Activated CD4-positive, alpha-beta T cell treated with anti-CD3 and anti-CD28 coated beads for 4 hours (primary cell): ENCODE data around the gene THAP2.

Experiments used
- DNase-seq, 2 donors: peaks; one replicate each; pipeline ENCODE4 v3.0.0-alpha.2; 2020

THAP2 gene

DNA sequence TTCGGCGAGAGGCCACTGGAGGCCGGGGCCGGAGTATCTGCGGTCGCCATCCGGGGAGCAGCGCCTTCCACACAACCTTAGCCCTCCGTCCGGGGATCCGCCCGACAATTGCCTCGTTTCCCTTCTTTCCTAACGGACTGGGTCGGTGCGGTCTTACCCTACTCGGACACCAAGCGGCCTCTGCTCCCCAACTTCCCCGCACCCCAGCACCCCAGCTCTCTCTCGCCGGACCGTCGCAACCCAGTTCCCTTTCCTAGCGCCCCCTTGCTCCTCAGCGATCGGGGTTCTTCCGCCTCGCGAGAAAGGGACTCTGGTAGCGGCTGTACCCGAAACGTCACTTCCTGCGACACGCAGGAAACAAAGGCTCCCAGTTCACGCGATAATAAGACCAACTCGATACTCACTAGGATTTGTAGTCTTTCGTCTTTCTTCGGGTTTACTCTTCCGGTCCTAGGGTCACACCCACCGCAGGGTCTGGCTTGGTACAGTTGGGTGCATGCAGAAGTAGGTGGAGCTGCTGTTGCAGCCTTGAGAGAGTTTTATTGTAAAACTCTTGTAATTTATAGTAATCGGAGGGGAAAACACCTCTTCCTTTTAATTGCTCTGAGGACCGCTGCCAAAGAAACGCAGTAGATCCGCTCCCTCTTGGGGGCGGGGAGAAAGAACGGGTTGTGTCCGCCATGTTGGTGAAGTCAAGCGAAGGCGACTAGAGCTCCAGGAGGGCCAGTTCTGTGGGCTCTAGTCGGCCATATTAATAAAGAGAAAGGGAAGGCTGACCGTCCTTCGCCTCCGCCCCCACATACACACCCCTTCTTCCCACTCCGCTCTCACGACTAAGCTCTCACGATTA, at the start of gene THAP2, which contains the start of gene ZFC3H1:
THAP2 (plus strand) TSS at position 741 of the 850 bp plus-strand sequence. CDS start 209 bp downstream, outside the sequence.
ZFC3H1 (minus strand) TSS at position 288 of the 850 bp plus-strand sequence; CDS start at position 50, 238 bp downstream.
- peak; percentile 86 to 90 for DNase-seq

DNA sequence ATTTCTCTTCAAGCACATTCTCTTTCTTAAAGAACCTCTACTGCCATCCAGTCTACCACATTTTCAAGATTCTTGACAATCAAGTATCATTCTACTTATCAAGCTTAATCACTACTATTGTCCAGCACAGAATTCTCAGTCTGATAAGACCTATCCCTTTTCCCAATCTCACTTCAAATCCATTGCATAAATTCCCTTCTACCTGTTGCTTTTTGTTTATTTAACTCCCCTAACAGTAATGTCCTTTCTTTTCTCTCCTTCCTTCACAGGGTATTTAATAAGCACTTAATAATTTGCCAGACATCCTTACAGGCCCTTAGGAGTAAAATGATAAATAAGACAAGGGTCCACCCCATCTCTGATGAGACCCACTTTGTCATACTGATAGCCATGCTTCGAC, 42.2 kb upstream of the THAP2 start:
- DNase-seq: no peak

DNA sequence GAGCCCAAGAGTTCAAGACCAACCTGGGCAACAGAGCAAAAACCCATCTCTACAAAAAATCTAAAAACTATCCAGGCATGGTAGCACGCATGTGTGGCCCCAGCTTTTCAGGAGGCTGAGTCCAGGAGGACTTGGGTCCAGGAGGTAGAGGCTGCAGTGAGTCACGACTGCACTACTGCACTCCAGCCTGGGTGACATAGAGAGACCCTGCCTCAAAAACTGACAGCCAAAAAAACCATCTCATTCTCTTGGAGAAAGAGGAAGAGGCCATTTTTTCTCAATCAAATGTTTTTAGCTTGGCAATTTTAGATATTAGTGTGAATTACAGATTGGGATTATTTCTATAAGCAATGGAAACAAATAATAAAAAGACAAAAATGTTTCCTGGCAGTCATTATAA, 38.6 kb upstream of the THAP2 start:
- no peak for DNase-seq

DNA sequence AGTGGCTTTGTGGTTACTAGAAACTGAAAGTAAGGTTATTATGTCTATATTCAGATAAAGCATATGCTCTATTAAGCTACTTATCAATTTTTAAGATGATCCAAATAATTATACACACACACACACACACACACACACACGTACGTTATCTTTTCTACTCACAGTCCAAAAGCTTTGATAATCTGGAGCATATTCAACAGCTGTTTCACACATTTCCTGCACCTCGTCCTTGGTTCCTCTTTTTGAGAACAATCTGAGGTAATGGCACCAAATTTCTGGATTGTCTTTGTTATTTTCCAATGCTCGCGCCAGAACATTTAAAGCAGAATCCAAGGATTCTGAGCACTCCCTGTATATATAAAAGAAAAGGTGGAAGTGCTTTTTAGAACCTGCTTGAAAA, 38.0 kb upstream of the THAP2 start:
- no peak for DNase-seq

DNA sequence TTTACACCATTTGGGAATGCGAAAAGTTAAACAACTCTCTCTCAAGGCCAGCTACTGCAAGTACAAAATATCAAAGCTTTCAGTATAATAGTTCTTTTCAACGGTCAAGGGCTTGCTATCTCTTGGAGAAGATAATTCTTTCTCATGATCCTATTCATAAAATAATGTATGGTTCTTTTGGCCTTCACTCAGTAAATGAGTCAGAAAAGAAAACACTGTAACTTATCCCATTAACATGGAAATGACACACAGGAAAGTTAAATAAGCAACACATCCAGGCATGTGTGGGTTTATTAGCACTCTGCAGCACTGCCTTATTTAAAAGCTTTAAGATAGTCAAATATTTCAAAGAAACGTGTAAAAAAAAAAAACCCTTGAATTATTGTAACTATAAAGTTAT, 37.3 kb upstream of the THAP2 start:
- no peak for DNase-seq

DNA sequence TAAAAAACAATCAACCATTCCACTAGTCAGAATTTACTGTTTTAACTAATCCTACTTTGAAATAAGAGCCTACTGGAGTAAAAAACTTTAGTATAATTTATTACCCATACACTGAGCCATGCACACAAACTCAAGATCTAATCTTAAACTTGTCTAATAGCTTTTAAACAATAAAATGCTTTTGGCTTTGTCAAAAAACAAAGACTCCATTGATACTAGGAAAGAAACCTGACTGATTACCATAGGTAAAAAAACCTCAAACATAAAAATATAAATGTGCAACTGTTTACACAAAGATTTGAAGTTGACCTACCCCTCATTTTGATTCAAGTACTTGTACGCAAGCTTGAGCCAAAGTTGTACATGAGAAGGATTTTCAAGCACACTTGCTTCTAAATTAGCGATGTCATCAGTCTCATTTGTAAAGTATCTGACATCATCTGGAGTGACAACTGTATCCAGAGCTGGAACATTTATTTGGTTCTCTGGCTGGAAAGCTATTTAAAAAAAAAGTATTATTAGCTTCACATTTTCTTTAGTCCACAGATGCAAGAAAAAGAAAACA, 36.6 kb upstream of the THAP2 start:
- DNase-seq: no peak

DNA sequence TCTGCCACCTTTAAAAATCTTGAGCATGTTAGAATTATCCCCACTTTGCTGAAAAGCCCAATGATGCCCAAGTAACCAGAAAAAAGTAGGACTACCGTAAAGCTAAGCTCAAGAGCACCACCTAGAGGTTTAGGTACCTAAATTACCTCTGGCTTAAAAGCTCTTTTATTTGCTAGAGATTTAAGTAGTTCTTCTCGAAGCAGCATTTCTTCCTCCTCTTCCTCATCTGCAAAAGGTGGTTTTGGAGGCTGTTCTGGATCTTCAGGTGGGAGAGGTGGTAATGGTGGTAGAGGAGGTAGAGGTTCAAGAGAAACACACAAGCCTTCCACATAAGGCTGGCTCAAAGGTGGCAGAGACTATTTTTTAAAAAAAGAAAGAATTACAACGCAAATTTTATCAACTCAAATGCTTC, 27.4 kb upstream of the THAP2 start:
- DNase-seq: peak in 1 of 2 donors; percentile 18

DNA sequence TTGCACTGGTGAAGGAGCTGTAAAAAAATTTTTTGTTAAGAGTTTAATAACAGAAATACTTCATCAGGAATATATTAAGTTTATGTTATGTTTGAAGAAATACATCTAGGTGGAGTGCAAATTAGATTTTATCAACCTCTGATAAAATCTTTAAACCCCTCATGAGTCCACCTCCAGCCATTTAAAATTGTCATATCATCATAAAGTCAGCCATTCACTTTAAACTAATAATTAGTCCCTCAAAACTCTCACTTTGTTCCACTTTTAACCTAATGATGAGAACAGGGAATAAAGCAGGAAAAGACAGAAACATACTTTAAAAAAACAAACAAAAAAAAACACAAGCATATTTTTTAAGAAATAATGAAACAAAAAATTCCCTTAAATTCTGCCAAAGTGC, 25.6 kb upstream of the THAP2 start:
- DNase-seq: no peak

DNA sequence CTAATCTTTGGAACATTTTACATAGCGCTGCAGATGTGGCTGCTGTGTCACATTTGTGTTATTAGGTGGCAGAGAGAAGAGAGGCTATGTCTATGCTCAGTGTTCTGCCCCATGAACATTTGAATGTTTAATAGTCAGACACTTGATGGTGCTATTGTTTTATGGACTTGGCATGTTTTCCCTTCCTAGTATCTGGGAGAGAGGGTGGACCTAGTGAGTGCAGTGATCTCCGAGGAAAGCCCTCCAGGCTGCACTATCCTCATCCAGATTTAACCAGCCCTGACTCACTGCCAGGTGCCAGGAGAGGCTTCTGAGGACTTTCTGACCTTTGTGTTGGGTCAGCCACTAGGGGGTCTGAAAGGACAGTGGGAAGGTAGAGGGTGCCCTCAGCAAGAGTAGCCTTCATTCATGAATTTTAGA, 24.8 kb upstream of the THAP2 start:
- DNase-seq: no peak

DNA sequence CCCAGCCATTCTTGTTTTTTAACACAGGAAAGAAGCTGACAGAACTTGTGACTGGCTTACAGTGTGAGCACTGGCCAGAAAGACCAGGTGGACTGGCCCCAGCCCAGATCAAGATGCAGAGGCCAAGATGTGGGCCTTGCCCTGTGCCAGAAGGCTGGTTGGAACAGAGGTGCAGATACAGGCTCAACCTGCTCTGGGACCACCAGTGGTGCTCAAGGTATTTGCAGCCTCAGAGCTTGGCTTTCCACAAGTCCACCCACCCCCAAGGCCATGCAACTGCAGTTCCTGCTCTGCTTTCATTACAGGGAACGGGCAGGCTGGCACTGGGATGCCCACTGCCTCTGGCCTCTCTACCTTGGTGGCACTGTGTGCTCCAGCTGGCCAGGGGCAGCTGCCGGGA, 23.8 kb upstream of the THAP2 start:
- DNase-seq: no peak

DNA sequence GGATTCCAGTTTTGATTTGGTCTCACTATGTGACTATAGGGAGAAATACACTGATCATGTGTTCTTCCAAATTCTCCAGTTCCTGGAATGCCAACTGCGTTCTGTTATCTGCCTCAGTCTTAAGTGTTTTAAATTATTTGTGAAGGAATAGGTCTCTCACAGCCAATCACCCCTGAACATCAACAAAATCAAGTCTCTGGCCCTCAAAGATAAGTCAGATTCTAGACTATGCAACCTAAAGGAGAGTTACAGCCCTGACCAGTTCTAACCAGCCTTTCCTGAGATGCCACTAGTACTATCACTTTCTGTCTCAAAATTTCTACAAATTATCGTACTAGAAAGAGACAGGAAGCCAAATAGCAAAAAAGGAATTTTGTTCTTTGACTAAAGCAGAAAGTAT, 22.7 kb upstream of the THAP2 start:
- DNase-seq: no peak

DNA sequence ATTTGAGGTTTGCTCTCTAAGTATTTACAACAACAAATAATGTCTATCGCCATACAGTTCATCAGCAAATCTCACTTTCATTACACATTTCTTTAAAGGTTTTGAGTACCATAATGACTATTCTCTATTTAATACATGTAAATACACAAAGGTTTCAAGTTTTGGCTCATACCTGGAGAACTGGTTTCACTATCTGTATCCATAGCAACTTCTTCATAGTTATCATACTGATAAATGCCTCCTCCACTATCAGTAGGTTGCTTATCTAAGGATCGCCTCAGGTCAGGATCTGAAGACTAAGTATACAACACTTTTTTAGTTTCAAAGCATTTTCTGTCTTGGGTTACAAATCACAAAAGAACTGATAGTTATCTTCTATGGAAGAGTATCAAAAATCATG, 21.8 kb upstream of the THAP2 start:
- no peak for DNase-seq

DNA sequence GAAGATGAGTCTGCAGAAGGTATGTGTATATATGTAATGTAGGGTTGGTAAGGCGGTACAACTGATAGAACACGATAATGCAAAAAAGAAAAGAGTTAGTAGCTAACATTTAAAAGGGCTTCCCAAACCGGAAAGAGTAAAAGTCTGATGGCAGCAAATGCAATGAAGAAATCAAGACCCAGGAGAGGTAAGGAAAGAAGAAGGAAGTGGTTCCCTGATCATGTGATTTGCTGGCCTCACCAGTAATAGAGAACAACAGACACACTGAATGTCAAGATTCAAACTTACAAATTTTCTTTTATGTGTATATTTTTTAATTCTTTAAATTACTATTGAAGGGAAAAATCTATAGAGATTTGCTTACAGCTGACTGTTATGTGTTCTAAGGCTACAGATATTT, 18.8 kb upstream of the THAP2 start:
- no peak for DNase-seq

DNA sequence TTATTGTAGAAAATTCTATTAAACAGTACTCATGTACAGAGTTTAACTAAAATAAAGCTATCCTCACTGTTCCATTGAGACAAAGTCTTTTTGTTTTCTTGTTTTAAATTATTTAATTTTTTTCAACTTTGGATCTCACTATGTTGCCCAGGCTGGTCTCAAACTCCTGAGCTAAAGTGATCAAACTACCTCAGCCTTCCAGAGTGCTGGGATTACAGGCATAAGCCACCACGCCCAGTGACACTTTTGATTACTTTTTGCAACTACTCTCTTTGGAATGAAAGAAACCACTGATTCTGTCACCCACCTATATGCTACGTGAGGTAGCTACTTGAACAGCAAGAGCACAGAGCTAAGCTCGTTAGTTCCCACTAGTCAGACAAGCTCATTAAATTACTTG, 17.6 kb upstream of the THAP2 start:
- DNase-seq: no peak

DNA sequence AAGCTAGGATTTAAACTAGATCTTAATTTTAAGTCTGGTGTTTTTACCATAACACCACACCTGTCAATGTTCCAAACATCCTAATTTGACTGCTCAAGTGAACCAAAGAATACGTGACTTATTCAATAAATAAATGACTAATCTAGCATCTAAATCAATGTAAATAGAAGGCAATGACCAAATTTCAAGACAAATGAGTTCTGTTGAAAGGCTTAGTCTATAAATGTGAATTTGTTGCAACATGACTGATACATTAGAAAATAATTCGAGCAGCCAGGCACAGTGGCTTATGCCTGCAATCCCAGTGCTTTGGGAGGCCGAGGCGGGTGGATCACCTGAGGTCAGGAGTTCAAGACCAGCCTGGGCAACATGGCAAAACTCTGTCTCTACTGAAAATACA, 15.6 kb upstream of the THAP2 start:
- no peak for DNase-seq

DNA sequence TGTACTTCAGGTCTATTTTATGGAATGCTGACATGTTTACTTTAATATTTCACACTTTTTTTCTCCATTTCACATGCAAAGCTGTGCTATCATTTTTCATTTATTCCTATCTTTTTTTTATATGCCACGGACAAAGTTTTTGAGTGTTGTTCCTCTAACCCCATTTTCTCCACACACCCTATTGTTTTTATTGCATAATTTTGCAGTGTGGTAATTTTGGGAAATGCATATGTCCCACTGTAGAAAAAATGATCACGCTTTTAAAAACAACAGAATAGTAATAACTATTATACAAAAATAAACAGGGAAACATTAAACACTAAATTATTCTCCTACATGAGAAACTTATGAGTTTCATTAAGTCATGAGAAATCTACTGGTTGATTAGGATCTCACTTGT, 14.7 kb upstream of the THAP2 start:
- no peak for DNase-seq

DNA sequence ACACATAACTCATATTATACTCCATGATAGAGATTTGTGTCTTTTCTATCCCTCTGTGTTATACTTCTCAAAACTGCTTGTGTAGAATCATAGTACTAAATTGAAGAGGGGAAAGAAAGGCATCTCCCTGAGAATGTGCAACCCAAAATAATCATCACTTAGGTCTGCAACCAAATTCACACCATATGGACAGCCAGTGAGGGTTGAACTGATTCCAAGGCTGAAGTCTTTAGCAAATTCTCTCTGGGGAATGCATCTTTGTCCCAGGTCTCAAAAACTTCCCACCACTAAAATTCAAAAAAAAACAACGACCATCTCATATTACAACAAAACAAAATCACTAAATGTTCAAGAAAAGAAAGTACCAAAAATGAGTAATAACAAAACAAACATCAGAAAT, 11.4 kb upstream of the THAP2 start:
- DNase-seq: no peak

DNA sequence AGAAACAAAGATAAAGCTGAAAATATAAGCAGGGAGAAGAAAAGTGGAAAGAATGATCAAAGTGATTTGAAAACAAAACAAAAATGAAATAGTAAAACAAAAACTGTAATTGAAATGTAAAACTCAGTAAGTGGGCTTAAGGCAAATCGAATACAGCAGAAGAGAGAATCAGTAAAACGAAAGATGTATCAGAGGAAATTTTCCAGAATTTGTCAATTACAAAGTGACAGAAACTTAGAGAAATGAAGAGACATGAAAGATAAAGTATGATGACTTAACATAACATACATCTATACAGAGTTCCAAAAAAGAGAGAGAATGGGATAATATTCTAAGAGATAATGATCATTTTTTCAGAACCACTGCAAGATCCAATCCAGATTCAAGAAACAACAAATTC, 11.0 kb upstream of the THAP2 start:
- no peak for DNase-seq

DNA sequence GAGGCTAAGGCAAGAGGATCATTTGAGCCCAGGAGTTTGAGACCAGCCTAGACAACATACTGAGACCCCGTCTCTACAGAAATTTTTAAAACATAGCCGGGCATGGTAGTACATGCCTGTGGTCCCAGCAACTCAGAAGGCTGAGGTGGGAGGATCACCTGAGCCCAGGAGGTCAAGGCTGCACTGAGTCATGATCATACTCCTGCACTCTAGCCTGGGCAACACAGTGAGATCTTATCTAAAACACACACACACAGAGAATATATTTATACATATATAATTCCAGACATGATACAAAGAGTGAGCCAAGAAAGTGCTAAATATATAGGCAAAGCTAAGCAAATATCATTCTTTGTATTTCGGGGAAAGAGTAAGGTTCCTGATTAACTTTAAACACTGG, 9.9 kb upstream of the THAP2 start:
- DNase-seq: no peak

DNA sequence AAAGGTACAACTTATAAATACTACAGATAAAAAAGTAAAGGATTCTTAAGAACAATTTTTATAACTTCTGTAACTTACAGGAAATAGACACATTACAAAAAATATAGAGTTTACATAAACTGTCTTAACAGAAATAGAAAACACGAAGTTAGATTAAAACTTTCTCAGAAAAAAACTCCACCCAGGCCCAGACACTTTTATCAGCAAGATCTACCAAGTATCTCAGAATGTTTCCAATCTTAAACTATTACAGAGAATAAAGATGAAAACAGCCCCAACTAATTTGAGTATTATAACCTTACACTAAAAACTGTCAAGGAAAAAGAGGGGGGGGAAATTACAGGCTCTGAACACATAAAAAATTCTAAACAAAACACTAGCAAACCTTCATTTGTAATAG, 8.6 kb upstream of the THAP2 start:
- DNase-seq: no peak

DNA sequence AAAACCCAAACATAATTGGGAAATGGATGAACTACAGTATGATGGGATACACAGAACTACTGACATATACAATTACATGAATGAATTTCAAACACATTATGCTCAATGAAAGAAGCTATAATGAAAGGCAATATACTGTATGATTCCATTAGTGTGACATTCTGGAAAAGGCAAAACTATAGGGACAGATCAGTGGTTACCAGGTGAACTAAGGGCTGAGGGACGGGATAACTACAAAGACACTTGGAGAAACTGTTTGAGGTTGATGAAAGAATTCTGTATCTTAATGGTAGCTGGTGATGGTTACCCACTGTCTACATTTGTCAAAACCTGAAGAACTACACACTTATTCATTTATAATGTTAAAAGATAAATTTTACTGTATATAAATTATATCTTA, 8.2 kb upstream of the THAP2 start:
- no peak for DNase-seq

DNA sequence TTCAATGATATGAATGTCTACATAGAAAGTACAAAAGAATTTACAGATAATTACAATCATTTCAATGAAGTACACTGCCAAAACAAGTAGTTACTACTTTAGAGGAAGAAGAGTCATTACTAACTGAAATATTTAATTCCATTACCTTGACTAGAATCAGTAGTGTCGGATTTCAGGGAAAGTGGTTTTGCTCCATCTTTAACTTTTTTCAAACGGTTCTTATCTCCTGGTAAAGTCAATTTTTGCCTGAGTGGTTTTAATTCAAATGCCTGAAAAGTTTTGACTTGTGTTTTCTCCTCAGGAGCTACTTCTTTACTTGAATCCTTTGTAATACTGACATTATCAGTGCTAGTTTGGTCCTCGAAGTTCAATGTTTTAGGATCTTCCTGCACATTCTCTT, 7.4 kb upstream of the THAP2 start:
- no peak for DNase-seq

DNA sequence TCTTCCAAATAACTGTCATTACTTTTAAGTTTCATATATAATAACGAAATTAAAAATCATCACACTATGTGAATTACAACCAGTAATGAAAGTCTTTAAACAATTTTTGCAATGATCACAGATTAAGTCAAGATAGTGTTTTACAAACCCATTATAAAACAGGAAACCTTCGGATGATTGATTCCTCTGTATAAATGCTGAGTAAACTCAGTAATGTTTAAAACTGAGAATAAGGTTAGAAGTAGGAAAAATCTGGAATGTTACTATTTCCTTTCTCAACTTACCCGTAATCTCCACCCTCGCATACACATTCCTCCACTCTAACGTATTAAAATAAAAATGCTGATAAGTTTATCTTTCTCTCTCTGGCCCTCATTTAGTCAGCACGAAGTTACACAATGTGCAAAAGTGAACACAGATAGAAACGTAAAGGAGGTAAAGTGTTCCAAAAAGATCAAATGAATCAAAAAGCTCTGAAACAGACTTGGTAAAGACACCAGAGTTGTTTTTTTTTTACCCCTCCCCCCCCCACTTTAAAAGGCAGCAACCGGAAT, 2.0 kb upstream of the THAP2 start:
- no peak for DNase-seq

DNA sequence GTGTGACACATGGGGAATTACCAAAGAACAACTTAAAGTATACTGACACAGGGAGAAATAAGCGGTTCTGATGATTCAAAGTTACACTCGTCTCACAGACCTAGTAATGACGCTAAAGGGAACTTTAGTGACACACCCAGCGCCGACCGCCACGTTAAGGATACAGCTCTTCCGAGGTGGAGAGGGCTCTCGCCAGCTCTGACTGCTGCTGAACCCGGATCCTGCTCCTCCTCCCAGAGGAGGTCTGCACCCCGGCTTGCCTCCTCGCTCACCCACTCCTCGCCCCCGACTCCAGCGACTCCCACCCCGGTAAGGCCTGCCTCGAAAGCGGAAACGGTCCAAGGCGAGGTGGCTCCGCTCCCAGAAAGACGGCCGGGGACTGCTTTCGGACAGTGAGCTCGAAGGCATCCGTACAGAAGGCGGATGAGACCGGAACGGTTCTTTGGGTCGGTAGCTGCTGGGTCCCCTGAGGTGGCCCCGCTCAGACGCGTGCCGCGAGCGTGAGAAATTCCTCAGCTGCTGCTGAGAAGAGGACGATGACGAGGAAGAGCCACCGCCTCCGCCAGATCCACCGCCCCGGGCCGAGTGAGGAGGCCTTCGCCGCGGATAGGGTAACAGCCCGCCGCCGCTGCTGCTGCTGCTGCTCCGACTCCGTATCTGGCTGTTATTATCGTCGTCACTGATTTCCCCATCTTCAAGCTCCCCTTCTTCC, 1.1 kb upstream of the THAP2 start:
- peak; percentile 74 to 79 for DNase-seq
